Peyer's patch (tissue), 4 donors: ENCODE measurements around the gene GUCY1B1.

ENCODE experiments used
- POLR2A ChIP-seq, 2 donors: fragments of 450-650 bp; IDR thresholded peaks; one replicate each; pipeline ENCODE4 v1.5.1; 2017; ENCODE audit warnings: antibody characterized with exemption in 2 of 2, mild to moderate bottlenecking in 2 of 2, moderate library complexity in 2 of 2
- TF ChIP-seq, protein P1 (sequence below), 6 experiments: fragments of 450-650 bp in 4 of 6; fragments of 200-600 bp in 2 of 6; sonication (generic) in 1 of 6; IDR thresholded peaks; one replicate each; pipeline ENCODE4 v1.5.1; 2017 to 2019; ENCODE audit warnings: antibody characterized with exemption in 6 of 6, mild to moderate bottlenecking in 3 of 6, moderate library complexity in 1 of 6

DNA sequence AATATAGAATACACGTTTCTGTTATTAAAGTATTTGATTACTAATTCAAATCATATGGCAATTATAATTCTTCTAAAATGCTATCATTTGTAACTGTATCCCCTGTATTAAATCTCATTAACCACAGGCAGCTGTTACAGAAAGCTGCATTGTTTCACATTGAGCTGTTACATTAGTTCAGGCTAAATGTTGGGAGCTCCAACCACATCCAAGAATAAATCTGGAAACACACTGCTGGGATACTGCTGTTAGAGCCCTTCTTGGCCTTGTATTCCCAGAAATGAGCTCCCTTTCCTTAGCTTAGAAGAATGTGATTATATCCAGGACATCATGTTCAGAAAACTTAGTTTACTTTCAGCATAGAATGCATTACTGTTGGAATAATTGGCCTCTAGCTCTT is 48.2 kb downstream of the GUCY1B1 start:
- TF ChIP-seq, protein P1, sequence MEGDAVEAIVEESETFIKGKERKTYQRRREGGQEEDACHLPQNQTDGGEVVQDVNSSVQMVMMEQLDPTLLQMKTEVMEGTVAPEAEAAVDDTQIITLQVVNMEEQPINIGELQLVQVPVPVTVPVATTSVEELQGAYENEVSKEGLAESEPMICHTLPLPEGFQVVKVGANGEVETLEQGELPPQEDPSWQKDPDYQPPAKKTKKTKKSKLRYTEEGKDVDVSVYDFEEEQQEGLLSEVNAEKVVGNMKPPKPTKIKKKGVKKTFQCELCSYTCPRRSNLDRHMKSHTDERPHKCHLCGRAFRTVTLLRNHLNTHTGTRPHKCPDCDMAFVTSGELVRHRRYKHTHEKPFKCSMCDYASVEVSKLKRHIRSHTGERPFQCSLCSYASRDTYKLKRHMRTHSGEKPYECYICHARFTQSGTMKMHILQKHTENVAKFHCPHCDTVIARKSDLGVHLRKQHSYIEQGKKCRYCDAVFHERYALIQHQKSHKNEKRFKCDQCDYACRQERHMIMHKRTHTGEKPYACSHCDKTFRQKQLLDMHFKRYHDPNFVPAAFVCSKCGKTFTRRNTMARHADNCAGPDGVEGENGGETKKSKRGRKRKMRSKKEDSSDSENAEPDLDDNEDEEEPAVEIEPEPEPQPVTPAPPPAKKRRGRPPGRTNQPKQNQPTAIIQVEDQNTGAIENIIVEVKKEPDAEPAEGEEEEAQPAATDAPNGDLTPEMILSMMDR (IDR thresholded peaks at IDR 0.05): no peak
- TF ChIP-seq POLR2A (IDR thresholded peaks at IDR 0.05): no peak
